WTC11 (cell line): ENCODE data around the gene ZC3H13. TPM values are rescaled to one million over a fixed set of nuclear protein-coding genes. Genes with fewer than 3 reads are reported as not detected.

ENCODE experiments used
- ATAC-seq: fragments of 200-7000 bp; cut with Tn5 transposase; 2 replicates; pipeline ENCODE4 v1.10.0; 2021; ENCODE audit warnings: mild to moderate bottlenecking, moderate library complexity
- CTCF ChIA-PET: fragments of 300-600 bp; sonication (Branson Sonifier 250); formaldehyde crosslinking; loops from one replicate; lab custom pipeline; 2021; ENCODE audit warnings: antibody characterized with exemption; lab: Charles Lee
- POLR2A ChIA-PET: fragments of 350-600 bp; sonication (Branson Sonifier 250); formaldehyde crosslinking; loops from one replicate; lab custom pipeline; 2021; ENCODE audit warnings: antibody characterized with exemption; lab: Charles Lee
- DNase-seq: peaks from one replicate; pipeline ENCODE4 v3.0.0; 2021; ENCODE audit warnings: low spot score
- H3K27ac Mint-ChIP-seq: 2 replicates; pipeline ENCODE4 v1.8.0; 2021; ENCODE audit warnings: mixed read lengths
- H3K27me3 Mint-ChIP-seq: 2 replicates; pipeline ENCODE4 v1.8.0; 2021; ENCODE audit warnings: low read depth, mild to moderate bottlenecking, moderate library complexity, mixed read lengths
- H3K36me3 Mint-ChIP-seq: 2 replicates; pipeline ENCODE4 v1.8.0; 2021; ENCODE audit warnings: mixed read lengths
- H3K4me1 Mint-ChIP-seq: 2 replicates; pipeline ENCODE4 v1.8.0; 2022; ENCODE audit warnings: mixed read lengths
- H3K4me3 Mint-ChIP-seq: 2 replicates; pipeline ENCODE4 v1.8.0; 2021; ENCODE audit warnings: mild to moderate bottlenecking, moderate library complexity, mixed read lengths
- H3K9me3 Mint-ChIP-seq: 2 replicates; pipeline ENCODE4 v1.8.0; 2021; ENCODE audit warnings: mixed read lengths
- EMX1 ChIP-seq: fragments of 250-450 bp; sonication (Bioruptor Pico); IDR thresholded peaks from 2 replicates; pipeline ENCODE4 v1.8.0; 2021; ENCODE audit warnings: mild to moderate bottlenecking
- JAZF1 ChIP-seq: fragments of 250-450 bp; sonication (Bioruptor Pico); IDR thresholded peaks from 2 replicates; pipeline ENCODE4 v1.9.0; 2021; ENCODE audit warnings: moderate library complexity, mild to moderate bottlenecking, inconsistent platforms
- KAT7 ChIP-seq: sonication (generic); formaldehyde crosslinking; IDR thresholded peaks from 2 replicates; pipeline ENCODE4 v1.8.1; 2023; ENCODE audit warnings: missing genetic modification reagents, mild to moderate bottlenecking, borderline replicate concordance
- MYBL2 ChIP-seq: sonication (generic); formaldehyde crosslinking; IDR thresholded peaks from 2 replicates; pipeline ENCODE4 v1.8.1; 2023; ENCODE audit warnings: mild to moderate bottlenecking, moderate library complexity, missing genetic modification reagents
- NFATC4 ChIP-seq: fragments of 250-450 bp; sonication (Bioruptor Pico); IDR thresholded peaks from 2 replicates; pipeline ENCODE4 v1.9.0; 2021; ENCODE audit warnings: mild to moderate bottlenecking
- NFE2L1 ChIP-seq: sonication (generic); formaldehyde crosslinking; IDR thresholded peaks from 2 replicates; pipeline ENCODE4 v1.8.1; 2023; ENCODE audit warnings: missing genetic modification reagents
- RORB ChIP-seq: fragments of 250-450 bp; sonication (Bioruptor Pico); IDR thresholded peaks from 2 replicates; pipeline ENCODE4 v1.9.0; 2021; ENCODE audit warnings: mild to moderate bottlenecking
- TEAD4 ChIP-seq: sonication (generic); formaldehyde crosslinking; IDR thresholded peaks from 2 replicates; pipeline ENCODE4 v1.8.0; 2022; ENCODE audit warnings: mild to moderate bottlenecking, missing genetic modification reagents
- TP53 ChIP-seq: sonication (generic); formaldehyde crosslinking; IDR thresholded peaks from 2 replicates; pipeline ENCODE4 v1.8.1; 2023; ENCODE audit warnings: mild to moderate bottlenecking, missing genetic modification reagents
- ZNF232 ChIP-seq: sonication (generic); formaldehyde crosslinking; IDR thresholded peaks from 2 replicates; pipeline ENCODE4 v1.8.0; 2022; ENCODE audit warnings: mild to moderate bottlenecking, missing genetic modification reagents
- ZNF317 ChIP-seq: sonication (generic); formaldehyde crosslinking; IDR thresholded peaks from 2 replicates; pipeline ENCODE4 v1.8.1; 2023; ENCODE audit warnings: low read depth, mild to moderate bottlenecking, moderate library complexity, missing genetic modification reagents, borderline replicate concordance
- ZNF423 ChIP-seq: fragments of 250-450 bp; sonication (Bioruptor Pico); IDR thresholded peaks from 2 replicates; pipeline ENCODE4 v2.1.2; 2022; ENCODE audit warnings: mild to moderate bottlenecking, moderate library complexity
- total RNA-seq: library from RNA; stranded (reverse); gene quantifications from 3 replicates; pipeline ENCODE4 v1.2.3, GENCODE V29; 2021
- TF ChIP-seq, protein P1 (sequence below): sonication (generic); formaldehyde crosslinking; conservative IDR thresholded peaks from 2 replicates; pipeline ENCODE4 v1.8.1; 2023; ENCODE audit warnings: mild to moderate bottlenecking, low read depth, missing genetic modification reagents, moderate library complexity
- TF ChIP-seq, protein P2 (sequence below): sonication (generic); formaldehyde crosslinking; IDR thresholded peaks from 2 replicates; pipeline ENCODE4 v1.8.0; 2022; ENCODE audit warnings: mild to moderate bottlenecking, missing genetic modification reagents
- TF ChIP-seq, protein P3 (sequence below): sonication (generic); formaldehyde crosslinking; IDR thresholded peaks from 2 replicates; pipeline ENCODE4 v1.8.0; 2022; ENCODE audit warnings: missing genetic modification reagents
- TF ChIP-seq, protein P4 (sequence below): fragments of 250-450 bp; sonication (Bioruptor Pico); IDR thresholded peaks from 2 replicates; pipeline ENCODE4 v1.8.0; 2021; ENCODE audit warnings: mild to moderate bottlenecking
- TF ChIP-seq, protein P5 (sequence below): sonication (generic); formaldehyde crosslinking; IDR thresholded peaks from 2 replicates; pipeline ENCODE4 v1.8.1; 2023; ENCODE audit warnings: mild to moderate bottlenecking, missing genetic modification reagents

ZC3H13 gene
- total RNA-seq, 1 experiment from 2014 or later: 49.7 TPM

DNA sequence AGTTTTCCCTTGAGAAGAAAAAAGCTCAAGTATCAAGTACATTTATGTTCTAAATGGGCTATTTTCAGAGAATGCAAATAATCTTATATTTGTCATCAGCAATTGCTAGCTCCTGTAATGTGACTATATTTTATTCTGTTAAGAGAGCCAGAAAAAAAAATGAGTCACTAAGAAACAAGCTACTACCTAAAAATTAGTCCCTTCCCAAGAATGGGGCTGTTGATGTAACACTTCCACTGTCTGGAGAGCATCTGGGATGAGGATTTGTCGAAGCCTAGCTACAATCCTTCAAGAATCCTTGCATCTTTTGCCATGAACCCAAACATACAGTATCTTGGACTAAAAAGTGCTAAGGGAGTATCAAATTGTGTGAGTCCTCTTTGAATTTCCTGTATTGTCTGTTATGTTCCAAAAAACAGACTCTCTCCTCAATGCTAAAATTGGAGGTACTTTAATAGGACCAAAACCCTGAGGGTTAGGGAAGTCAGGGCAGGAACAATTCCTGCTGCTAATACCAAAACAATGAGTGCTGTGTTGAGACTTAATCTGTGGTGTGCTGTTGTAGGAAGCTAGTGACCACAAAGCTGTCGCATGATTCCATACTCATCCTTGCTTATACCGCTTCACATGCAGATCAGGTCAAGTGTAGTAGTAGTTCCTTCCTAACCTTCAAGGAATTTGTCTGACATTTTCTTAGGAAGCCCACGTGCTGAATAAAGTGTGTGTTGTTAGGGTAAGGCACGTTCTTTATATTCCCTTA lies 4.9 kb upstream of the ZC3H13 start:
- Mint-ChIP-seq H3K27me3 (no peaks in the 10 kb centered on the region), H3K4me1 (peaks cover 8% of the 10 kb centered on the region; the same call in 1 of the 2 replicates), H3K27ac (no peak overlapping the region), H3K9me3 (no peaks in the 10 kb centered on the region), H3K36me3 (no peaks in the 10 kb centered on the region), H3K4me3 (no peak overlapping the region)
- TF ChIP-seq NFE2L1 (CRISPR knock-in tag) (no peak), ZNF317 (CRISPR knock-in tag) (no peak), MYBL2 (CRISPR knock-in tag) (no peak), JAZF1 (CRISPR knock-in tag) (no peak), RORB (CRISPR knock-in tag) (no peak), KAT7 (no peak), TP53 (CRISPR knock-in tag) (no peak), ZNF423 (CRISPR knock-in tag) (no peak), NFATC4 (CRISPR knock-in tag) (no peak), EMX1 (no peak), ZNF232 (CRISPR knock-in tag) (no peak), TEAD4 (CRISPR knock-in tag) (no peak)
- TF ChIP-seq, protein P1, sequence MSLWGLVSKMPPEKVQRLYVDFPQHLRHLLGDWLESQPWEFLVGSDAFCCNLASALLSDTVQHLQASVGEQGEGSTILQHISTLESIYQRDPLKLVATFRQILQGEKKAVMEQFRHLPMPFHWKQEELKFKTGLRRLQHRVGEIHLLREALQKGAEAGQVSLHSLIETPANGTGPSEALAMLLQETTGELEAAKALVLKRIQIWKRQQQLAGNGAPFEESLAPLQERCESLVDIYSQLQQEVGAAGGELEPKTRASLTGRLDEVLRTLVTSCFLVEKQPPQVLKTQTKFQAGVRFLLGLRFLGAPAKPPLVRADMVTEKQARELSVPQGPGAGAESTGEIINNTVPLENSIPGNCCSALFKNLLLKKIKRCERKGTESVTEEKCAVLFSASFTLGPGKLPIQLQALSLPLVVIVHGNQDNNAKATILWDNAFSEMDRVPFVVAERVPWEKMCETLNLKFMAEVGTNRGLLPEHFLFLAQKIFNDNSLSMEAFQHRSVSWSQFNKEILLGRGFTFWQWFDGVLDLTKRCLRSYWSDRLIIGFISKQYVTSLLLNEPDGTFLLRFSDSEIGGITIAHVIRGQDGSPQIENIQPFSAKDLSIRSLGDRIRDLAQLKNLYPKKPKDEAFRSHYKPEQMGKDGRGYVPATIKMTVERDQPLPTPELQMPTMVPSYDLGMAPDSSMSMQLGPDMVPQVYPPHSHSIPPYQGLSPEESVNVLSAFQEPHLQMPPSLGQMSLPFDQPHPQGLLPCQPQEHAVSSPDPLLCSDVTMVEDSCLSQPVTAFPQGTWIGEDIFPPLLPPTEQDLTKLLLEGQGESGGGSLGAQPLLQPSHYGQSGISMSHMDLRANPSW (CRISPR knock-in tag): no peak
- TF ChIP-seq, protein P2, sequence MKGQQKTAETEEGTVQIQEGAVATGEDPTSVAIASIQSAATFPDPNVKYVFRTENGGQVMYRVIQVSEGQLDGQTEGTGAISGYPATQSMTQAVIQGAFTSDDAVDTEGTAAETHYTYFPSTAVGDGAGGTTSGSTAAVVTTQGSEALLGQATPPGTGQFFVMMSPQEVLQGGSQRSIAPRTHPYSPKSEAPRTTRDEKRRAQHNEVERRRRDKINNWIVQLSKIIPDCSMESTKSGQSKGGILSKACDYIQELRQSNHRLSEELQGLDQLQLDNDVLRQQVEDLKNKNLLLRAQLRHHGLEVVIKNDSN (CRISPR knock-in tag): no peak
- TF ChIP-seq, protein P3, sequence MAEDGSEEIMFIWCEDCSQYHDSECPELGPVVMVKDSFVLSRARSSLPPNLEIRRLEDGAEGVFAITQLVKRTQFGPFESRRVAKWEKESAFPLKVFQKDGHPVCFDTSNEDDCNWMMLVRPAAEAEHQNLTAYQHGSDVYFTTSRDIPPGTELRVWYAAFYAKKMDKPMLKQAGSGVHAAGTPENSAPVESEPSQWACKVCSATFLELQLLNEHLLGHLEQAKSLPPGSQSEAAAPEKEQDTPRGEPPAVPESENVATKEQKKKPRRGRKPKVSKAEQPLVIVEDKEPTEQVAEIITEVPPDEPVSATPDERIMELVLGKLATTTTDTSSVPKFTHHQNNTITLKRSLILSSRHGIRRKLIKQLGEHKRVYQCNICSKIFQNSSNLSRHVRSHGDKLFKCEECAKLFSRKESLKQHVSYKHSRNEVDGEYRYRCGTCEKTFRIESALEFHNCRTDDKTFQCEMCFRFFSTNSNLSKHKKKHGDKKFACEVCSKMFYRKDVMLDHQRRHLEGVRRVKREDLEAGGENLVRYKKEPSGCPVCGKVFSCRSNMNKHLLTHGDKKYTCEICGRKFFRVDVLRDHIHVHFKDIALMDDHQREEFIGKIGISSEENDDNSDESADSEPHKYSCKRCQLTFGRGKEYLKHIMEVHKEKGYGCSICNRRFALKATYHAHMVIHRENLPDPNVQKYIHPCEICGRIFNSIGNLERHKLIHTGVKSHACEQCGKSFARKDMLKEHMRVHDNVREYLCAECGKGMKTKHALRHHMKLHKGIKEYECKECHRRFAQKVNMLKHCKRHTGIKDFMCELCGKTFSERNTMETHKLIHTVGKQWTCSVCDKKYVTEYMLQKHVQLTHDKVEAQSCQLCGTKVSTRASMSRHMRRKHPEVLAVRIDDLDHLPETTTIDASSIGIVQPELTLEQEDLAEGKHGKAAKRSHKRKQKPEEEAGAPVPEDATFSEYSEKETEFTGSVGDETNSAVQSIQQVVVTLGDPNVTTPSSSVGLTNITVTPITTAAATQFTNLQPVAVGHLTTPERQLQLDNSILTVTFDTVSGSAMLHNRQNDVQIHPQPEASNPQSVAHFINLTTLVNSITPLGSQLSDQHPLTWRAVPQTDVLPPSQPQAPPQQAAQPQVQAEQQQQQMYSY (CRISPR knock-in tag): no peak
- TF ChIP-seq, protein P4, sequence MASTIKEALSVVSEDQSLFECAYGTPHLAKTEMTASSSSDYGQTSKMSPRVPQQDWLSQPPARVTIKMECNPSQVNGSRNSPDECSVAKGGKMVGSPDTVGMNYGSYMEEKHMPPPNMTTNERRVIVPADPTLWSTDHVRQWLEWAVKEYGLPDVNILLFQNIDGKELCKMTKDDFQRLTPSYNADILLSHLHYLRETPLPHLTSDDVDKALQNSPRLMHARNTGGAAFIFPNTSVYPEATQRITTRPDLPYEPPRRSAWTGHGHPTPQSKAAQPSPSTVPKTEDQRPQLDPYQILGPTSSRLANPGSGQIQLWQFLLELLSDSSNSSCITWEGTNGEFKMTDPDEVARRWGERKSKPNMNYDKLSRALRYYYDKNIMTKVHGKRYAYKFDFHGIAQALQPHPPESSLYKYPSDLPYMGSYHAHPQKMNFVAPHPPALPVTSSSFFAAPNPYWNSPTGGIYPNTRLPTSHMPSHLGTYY (CRISPR knock-in tag): no peak
- TF ChIP-seq, protein P5, sequence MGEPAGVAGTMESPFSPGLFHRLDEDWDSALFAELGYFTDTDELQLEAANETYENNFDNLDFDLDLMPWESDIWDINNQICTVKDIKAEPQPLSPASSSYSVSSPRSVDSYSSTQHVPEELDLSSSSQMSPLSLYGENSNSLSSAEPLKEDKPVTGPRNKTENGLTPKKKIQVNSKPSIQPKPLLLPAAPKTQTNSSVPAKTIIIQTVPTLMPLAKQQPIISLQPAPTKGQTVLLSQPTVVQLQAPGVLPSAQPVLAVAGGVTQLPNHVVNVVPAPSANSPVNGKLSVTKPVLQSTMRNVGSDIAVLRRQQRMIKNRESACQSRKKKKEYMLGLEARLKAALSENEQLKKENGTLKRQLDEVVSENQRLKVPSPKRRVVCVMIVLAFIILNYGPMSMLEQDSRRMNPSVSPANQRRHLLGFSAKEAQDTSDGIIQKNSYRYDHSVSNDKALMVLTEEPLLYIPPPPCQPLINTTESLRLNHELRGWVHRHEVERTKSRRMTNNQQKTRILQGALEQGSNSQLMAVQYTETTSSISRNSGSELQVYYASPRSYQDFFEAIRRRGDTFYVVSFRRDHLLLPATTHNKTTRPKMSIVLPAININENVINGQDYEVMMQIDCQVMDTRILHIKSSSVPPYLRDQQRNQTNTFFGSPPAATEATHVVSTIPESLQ: no peak
- POLR2A ChIA-PET: no interaction called here
- ATAC-seq (no peak), DNase-seq (no peak)
- CTCF ChIA-PET: no interaction called here
